AG09319 (cell line): ENCODE measurements around the gene SYT17.

Source experiments
- DNase-seq: peaks from one replicate; pipeline ENCODE4 v3.0.0-alpha.2; 2010; ENCODE audit warnings: low read depth; ENCODE audit errors: extremely low read depth
- TF ChIP-seq, protein P1 (sequence below): IDR thresholded peaks from 2 replicates; pipeline ENCODE4 v1.5.1; 2011; ENCODE audit warnings: low read depth, mild to moderate bottlenecking, inconsistent platforms, low read length, moderate library complexity

SYT17 gene

DNA sequence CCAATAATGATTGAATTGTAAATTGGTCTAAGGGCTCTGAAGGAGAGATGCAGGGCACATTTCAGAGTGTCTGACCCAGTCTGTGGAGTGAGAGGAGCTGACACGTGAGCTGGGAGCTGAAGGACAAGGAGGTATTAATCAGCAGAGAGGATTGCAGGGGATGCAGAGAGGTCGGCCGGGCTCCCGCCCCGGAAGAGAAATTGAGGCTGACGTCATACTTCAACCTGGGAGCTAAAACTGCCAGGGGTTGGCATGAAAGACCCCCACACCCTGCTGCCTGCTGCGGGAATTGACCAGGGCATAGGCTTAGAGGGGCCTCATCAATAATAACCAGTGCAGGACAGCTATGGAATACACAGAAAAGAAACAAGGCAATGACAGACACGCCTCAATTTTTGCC, 63.8 kb downstream of the SYT17 start:
- TF ChIP-seq, protein P1, sequence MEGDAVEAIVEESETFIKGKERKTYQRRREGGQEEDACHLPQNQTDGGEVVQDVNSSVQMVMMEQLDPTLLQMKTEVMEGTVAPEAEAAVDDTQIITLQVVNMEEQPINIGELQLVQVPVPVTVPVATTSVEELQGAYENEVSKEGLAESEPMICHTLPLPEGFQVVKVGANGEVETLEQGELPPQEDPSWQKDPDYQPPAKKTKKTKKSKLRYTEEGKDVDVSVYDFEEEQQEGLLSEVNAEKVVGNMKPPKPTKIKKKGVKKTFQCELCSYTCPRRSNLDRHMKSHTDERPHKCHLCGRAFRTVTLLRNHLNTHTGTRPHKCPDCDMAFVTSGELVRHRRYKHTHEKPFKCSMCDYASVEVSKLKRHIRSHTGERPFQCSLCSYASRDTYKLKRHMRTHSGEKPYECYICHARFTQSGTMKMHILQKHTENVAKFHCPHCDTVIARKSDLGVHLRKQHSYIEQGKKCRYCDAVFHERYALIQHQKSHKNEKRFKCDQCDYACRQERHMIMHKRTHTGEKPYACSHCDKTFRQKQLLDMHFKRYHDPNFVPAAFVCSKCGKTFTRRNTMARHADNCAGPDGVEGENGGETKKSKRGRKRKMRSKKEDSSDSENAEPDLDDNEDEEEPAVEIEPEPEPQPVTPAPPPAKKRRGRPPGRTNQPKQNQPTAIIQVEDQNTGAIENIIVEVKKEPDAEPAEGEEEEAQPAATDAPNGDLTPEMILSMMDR, result no peak
- no peak for DNase-seq

DNA sequence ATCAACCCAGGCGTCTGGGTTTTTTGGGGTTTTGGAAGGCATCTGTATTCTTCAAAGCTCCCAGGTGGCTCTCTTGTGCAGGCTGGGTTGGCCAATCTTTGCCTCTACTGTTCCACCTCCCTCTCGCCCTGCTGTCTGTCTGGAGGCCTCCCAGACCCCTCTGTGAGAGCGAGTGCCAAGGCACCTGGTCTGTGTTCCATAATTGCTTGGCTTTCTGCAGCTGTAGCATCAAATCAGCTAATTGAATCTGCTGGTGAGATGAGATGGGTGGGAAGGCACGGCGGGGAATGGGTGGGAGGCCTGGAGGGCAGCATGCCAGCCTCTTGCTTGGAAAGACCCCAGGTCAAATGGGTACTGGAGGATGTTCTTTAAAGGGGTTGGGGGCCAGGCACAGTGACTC, 64.9 kb downstream of the SYT17 start:
- DNase-seq, result no peak
- TF ChIP-seq, protein P1, result no peak

DNA sequence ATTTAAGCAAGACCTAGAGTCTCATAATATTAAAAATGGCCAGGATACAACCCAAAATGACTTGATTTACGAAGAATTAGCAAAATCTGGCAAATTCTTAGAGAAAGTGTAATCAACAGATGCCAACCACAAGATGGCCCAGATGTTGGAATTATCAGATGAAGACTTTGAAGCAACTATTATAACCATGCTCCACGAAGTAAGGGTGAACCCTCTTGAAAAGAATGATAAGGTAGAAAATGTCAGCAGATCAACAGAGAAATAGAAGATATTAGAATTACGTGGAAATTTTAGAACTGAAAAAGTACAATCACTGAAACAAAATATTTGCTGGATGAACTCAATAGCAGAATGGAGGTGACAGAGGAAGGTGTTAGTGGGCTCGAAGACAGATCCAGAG, 67.4 kb downstream of the SYT17 start:
- TF ChIP-seq, protein P1, result no peak
- DNase-seq, result no peak

DNA sequence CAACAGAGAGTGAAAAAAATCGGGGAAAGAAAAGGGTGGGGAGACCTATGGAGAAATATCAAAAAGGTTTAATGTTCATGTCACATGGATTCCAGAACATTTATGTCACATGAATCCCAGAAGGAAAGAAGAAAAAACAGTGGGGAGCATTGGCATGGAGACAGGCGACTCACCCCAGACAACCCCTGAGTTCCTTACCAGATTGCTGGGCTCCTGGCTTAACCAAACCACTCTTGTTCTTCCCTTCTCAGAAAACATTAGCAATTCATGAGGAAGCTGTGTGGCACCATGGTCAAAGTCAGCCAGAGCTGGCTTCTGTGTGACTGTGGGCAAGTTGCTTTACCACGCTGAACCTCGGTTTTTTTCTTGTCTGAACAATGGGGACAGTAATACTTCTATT, 67.8 kb downstream of the SYT17 start:
- no peak for DNase-seq
- TF ChIP-seq, protein P1, result no peak

DNA sequence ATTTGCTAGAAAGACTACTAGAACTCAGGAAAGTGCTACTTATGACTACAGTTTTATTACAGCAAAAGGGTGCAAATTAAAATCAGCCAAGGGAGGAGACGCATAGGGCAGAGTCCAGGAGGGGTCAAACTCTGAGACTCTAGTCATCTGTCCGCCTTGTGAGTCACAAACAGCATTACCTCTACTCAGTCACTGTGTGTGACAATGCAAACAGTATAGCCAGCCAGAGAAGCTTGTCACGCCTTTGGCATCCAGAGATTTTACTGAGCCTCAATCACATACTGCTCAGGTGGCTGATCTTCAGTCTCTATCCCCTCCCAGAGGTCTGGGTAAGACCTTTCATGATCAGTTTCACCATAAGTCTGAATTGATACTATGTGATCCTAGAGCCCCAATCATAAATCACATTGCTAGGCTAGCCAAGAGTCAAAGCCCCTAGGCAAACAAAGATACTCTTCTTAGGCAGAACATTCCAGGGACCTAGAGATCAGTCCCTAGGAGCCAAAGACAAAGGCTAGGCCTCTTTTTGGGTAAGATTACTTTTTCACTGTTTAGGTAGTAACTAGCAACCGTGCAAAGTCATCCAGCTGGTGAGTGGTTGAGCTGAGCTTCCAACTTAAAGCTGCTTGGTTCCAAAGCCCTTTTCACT, 68.6 kb downstream of the SYT17 start:
- TF ChIP-seq, protein P1, result no peak
- DNase-seq, result no peak

DNA sequence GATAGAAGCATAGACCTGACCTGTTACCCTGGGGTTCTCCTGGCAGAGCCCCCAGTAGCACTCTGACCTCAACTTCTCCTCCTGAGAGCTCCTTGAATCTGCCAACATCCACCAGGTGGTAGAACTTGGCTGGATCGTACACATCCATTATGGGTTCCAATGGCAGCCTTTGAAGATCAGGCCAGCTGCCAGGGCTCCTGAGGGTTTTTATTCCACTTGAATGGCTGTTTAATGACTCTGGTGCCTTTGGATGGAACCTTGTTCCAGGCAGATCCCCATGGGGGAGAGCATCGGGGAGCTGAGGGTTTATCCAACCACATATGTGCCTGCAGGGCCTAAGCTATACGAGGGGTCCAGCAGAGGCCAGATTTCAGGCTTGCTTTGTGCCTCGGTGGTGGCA, 70.4 kb downstream of the SYT17 start:
- TF ChIP-seq, protein P1, result no peak
- DNase-seq, result no peak

DNA sequence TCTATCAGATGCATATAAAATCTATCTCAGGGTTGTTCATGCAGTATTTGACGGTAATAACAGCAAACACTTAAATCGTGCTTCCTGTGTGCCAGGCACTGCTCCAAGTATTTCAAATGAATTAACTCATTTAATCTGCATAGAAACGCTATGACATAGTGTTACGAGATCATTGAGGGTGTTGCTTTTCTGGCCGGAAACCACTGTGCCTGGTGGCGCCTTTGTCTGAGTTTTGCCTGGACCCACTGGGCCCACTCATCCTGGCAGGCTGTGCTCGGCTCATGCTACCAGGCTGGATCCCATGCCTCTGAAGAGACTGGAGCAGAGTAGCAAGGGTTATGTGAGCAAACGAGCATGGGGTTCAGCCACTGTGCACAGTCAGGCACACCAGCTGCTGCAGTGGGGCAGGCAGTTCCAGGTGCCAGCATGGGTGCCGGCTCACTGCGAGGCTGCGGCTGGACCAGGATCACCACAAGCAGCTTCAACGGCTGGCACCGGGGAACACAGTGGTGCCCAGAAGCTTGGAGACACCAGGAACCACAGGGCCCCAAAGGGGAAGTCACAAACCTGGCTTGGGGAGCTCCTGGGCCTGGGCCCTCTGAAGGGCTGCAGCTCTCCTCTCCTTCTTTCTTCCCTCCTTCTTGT, 71.6 kb downstream of the SYT17 start:
- TF ChIP-seq, protein P1, result no peak
- no peak for DNase-seq
